Superior temporal gyrus (tissue), 1 donor: ENCODE results near the gene PPP2R5E.
"Not testable (repeated sequence)": the region's sequence is repeated elsewhere in the genome, so short reads cannot be mapped to it uniquely, and the experiment has no call there.

Source experiments
- DNase-seq: peaks from one replicate; pipeline ENCODE4 v3.0.0-alpha.2; 2016; ENCODE audit errors: extremely low spot score

The PPP2R5E gene

GRCh38 chr14:63378444-63378843 lies 164.7 kb downstream of the PPP2R5E start:
- DNase-seq = no peak

DNA sequence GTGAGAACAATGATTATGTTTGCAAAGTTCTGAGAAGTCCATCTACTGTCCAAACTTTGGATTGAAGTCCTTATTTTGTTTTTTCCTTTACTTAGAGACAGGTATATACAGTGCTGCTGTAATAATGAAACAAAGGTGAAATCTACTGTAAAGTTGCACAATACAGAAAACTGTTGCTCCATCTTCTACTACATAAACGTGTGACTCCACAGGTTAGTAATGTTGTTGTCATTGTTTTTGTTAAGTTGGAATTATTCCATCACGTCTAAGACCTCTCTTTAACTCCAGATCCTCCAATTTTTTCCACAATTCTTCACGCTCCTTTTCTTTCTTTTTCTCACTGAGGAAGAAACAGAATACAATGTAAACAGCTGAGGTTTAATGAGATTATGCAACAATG lies 167.4 kb downstream of the PPP2R5E start:
- no peak for DNase-seq

GRCh38 chr14:63371613-63372012 lies 171.6 kb downstream of the PPP2R5E start:
- DNase-seq = not testable (repeated sequence)

DNA sequence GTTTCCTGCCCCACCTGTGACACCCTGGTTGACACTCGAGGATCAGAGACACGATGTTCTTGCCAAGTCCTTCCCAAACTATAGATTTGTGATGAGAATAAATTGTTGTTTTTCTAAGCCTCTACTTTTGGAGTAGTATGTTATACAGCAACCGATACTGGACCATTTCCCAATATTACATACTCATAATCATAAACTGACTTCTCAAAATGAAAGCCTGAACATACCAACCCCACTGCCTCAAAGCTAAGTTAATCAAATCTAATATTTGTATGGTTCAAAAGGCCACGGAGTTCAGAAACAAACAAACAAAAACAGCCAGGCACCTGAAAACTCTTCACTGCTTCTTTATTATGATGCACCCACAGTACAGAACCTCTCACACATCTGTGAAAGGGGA lies 172.1 kb downstream of the PPP2R5E start:
- DNase-seq = no peak

DNA sequence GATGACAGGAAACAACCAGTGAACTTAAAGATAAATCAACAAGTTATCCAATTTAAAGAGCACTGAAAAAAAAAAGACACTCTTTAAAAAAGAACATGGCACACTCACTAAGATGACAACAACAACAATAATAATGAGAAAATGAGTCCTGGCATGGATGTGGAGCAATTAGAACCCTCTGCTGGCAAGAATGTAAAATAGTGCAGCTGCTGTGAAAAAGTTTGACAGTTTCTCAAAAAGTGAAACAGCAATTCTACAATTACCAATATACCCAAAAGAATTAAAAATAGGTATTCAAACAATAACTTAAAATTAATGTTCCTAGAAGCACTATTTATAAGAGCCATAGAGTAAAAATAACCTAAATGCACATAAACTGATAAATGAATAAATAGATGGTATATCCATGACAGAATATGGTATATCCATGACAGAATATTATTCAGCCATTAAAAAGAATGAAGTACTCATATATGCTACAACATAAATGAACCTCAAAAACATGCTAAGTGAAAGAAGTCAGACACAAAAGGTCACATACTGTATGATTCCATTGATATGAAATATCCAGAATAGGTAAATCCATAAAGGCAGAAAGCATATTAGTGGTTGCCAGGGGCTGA lies 175.3 kb downstream of the PPP2R5E start:
- DNase-seq = no peak

DNA sequence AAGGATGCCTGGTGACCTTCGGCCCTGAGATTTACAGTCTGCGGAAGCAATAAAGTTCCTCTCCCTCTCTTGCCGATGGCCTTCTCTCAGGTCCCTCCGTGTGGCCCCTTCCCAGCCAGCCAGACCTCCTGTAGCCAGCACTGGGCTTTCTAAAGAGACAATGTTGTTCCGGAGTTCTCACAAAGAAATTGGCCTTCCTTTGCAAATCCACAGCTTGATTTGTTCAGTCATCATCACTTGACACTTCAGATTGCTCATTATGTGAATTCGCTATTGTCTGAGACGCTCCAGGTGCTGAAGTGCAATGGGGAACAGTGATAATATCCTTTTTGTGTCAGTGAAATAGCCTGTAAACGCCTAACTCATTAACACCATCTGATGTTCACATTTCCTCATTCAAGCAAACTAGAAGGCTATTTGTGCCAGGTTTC lies 180.8 kb downstream of the PPP2R5E start:
- no peak for DNase-seq

- no peak for DNase-seq
These were observed 181.4 kb downstream of the PPP2R5E start for GRCh38 chr14:63361790-63362189.

DNA sequence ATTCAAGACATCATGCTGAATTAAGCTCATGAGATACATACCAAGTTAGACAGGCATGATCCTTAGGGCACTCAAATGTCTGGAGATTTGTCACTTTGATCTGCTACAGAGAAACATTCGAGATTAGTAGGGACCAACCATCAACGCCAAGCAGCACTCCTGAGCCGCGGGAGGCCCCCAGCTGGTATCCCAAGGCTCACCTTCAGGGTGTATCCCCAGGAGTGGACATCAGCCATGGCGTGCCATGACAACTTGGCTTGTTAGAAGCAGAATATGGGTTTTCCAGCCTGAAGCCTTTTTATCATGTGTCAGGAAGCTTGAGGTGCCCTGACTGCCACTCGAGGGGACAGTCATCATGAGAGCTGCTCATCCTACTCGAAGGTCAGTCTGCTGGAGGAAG lies 185.3 kb downstream of the PPP2R5E start:
- no peak for DNase-seq

GRCh38 chr14:63345826-63346225 lies 197.4 kb downstream of the PPP2R5E start:
- DNase-seq = no peak

DNA sequence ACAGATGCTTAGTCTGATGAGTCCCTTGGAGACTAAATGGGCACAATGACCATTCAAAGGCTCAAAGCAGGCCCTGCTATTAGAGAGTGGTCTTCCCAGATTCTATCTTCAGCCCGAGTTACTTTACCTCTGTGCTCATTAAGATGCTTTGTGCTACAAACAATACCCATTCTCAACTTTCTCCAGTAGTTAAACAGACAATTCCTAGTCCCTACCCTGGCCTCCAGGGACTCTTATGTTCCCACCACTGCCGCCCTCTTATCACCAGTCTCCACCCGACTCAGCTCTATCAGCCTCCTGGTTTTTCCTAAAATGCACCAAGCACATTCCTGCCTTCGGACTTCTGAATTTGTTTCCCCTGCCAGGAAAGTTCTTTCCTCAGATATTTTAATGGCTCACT lies 198.8 kb downstream of the PPP2R5E start:
- DNase-seq = no peak

DNA sequence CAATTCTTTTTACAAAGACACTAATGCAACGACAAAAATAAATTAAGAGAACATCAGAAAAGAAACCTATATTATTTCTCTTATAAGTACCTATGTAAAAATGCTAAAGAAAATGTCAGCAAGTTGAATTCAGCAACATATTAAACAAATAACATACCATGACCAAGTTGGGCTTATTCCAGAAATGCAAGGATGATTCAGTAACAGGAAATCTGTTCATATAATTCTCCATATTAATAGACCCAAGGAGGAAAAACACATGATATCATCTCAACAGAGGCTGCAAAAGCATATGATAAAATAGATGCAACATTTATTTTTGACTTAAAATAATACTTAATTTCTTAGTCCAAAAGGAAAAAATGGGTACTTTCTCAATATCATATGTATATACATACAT lies 199.3 kb downstream of the PPP2R5E start:
- DNase-seq = no peak

DNA sequence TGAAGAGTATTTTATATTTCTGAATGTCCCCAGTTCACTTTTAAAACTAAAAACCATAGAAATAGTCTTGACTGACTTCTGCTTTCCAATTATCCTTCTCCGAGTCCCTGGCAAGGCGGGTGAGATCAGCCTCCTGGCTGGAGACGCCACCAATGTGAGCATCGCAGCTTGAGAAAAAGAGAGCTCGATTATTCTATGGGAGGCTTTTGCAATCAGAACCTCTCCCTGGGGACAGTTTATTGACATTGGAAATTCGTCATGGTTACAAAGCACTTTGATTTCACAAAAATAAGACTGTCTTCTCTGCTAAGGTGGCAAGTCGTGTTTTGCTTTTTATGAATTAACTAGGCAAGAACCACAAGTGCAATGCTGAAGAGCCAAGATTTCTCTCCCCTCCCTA lies 200.8 kb downstream of the PPP2R5E start:
- DNase-seq = no peak

- no peak for DNase-seq
These were observed 214.1 kb downstream of the PPP2R5E start for GRCh38 chr14:63328787-63329737.

- DNase-seq = no peak
These were observed 216.3 kb downstream of the PPP2R5E start for GRCh38 chr14:63326840-63327239.

- no peak for DNase-seq
These were observed 220.1 kb downstream of the PPP2R5E start for GRCh38 chr14:63322897-63323573.

DNA sequence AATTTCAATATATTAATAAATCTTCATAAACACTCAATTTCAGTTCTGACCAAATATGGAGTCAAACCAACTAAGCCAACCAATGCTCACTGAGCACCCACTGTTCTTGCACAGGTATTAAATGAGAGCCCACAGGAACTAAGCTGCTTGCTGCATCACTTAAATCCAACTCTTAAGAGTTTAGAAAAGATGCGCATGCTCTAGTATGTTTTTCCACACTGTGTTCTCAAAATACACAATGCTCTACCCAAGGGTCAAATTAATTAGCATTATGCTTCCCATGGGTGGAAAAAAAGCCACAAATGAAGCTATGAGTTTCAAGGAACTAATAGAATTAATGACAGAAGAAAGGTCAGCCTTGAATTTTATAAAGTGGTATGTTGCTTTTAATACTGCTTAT lies 220.7 kb downstream of the PPP2R5E start:
- DNase-seq = no peak
